Prostate gland (tissue), 2 donors: ENCODE measurements around the gene CMSS1.

Experiments
- CTCF ChIP-seq, 4 experiments: fragments of 200-600 bp in 2 of 4; fragments of 450-650 bp in 2 of 4; sonication (generic) in 2 of 4; IDR thresholded peaks; 1 replicate in 3 of 4; 2 replicates in 1 of 4; pipeline ENCODE4 v1.5.1; 2016 to 2019; ENCODE audit warnings: antibody characterized with exemption in 4 of 4, mild to moderate bottlenecking in 2 of 4, moderate library complexity in 2 of 4
- POLR2A ChIP-seq: fragments of 450-650 bp; IDR thresholded peaks from one replicate; pipeline ENCODE4 v1.6.1; 2016; ENCODE audit warnings: antibody characterized with exemption, mild to moderate bottlenecking
- POLR2AphosphoS5 ChIP-seq: sonication (generic); formaldehyde crosslinking; IDR thresholded peaks from one replicate; pipeline ENCODE4 v1.6.1; 2017; ENCODE audit warnings: antibody characterized with exemption

- no peak for TF ChIP-seq POLR2AphosphoS5
- TF ChIP-seq CTCF (IDR thresholded peaks at IDR 0.05), result no peak
- TF ChIP-seq POLR2A, result no peak
These were observed 110.2 kb downstream of the CMSS1 start for GRCh38 chr3:99927671-99928457.
